Bronchial epithelial cell (primary cell): ENCODE data around the gene ACKR2. TPM values are rescaled to one million over a fixed set of nuclear protein-coding genes. Genes with fewer than 3 reads are reported as not detected.

ENCODE experiments used
- DNase-seq: peaks from one replicate; pipeline ENCODE4 v3.0.0-alpha.2; 2010; ENCODE audit warnings: low read depth
- FAIRE-seq: peaks from 2 replicates; lab custom pipeline; 2011; peaks lifted over from hg19 to GRCh38; lab: Jason Lieb, UNC
- H3K27me3 ChIP-seq: 2 replicates; pipeline ENCODE4 v1.5.1; 2011; ENCODE audit warnings: low read length; ENCODE audit not compliant: control insufficient read depth, insufficient read depth
- H3K36me3 ChIP-seq: 2 replicates; pipeline ENCODE4 v1.5.1; 2011; ENCODE audit warnings: low read length; ENCODE audit not compliant: control insufficient read depth, insufficient read depth
- H3K4me3 ChIP-seq: 2 replicates; pipeline ENCODE4 v1.5.1; 2011; ENCODE audit warnings: mild to moderate bottlenecking, low read depth, low read length, control low read depth
- total RNA-seq: library from RNA; depleted of rRNA; stranded (reverse); fragments of >200 nt; gene quantifications from 2 replicates; pipeline ENCODE4 v1.2.1, GENCODE V29; 2014
- TF ChIP-seq, protein P1 (sequence below): IDR thresholded peaks from 2 replicates; pipeline ENCODE4 v1.5.1; 2011; ENCODE audit warnings: mild to moderate bottlenecking, moderate library complexity, low read length, control low read depth, inconsistent platforms; ENCODE audit not compliant: insufficient read depth, severe bottlenecking

Gene ACKR2
- total RNA-seq, 1 donor from 2014 or later, result 1.3 TPM

DNA sequence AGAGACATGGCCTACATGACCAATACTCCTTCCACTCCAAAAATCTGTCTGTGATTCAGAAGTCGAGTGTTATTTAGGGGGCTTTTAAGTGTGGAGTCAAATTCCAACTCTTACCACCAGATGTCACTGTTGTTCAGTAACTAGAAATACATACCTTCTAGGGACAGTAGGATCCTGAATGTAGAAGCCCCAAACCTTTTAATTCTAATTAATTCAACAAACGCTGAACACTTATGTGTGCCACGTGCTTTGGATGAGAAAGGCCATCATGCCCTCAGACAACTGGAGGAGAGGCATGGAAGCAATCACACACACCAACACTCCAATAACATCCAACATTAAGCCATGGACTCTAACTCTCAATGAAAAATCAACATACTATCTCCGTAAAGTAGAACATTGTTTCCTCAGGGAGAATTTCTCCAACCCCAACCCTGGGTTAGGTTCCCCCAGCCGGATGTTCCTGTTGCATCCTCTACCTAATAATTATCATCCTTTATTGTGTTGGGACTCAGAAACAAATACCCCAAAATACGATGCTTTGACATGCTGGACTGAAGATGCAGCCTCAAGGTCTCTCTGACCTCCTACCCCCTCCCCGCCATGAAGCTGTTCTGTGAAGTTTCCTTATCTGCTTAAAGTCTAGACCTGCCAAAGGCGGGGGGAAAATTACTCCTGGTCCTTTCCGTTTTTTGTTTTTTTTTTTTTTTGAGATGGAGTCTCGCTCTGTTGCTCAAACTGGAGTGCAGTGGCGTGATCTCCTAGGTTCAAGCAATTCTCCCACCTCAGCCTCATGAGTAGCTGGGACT lies 28.1 kb upstream of the ACKR2 start:
- DNase-seq (peak; percentile 76), FAIRE-seq (no peak)

DNA sequence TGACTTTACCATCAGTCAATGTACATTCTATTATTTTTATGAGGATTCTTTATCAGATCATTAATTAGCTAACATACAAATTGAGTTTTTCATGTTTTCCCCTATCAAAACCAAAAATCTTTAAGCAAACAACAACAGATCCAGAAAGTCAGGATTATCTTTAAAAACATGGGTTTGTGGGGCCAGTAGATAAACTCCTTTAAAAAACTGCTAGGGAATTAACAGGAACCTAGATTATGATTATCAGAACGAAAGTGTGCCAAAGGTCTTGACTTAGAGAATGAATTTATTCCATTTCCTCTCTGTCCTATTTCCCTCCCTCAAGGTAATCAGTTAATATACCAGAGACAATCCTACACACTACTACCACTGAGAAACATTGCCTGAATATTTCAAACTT lies 23.0 kb upstream of the ACKR2 start:
- TF ChIP-seq, protein P1, sequence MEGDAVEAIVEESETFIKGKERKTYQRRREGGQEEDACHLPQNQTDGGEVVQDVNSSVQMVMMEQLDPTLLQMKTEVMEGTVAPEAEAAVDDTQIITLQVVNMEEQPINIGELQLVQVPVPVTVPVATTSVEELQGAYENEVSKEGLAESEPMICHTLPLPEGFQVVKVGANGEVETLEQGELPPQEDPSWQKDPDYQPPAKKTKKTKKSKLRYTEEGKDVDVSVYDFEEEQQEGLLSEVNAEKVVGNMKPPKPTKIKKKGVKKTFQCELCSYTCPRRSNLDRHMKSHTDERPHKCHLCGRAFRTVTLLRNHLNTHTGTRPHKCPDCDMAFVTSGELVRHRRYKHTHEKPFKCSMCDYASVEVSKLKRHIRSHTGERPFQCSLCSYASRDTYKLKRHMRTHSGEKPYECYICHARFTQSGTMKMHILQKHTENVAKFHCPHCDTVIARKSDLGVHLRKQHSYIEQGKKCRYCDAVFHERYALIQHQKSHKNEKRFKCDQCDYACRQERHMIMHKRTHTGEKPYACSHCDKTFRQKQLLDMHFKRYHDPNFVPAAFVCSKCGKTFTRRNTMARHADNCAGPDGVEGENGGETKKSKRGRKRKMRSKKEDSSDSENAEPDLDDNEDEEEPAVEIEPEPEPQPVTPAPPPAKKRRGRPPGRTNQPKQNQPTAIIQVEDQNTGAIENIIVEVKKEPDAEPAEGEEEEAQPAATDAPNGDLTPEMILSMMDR, result no peak
- Histone ChIP-seq H3K36me3 (no peaks in the 10 kb centered on the region), H3K27me3 (no peaks in the 10 kb centered on the region), H3K4me3 (no peak overlapping the region)
- FAIRE-seq (no peak), DNase-seq (no peak)

More for the DNA sequence above, 28.1 kb upstream of the ACKR2 start:
- no peaks in the 10 kb centered on the region for H3K36me3 ChIP-seq
- H3K27me3 ChIP-seq, result no peaks in the 10 kb centered on the region
- TF ChIP-seq, protein P1, result peak; percentile 56
- no peak overlapping the region for H3K4me3 ChIP-seq

DNA sequence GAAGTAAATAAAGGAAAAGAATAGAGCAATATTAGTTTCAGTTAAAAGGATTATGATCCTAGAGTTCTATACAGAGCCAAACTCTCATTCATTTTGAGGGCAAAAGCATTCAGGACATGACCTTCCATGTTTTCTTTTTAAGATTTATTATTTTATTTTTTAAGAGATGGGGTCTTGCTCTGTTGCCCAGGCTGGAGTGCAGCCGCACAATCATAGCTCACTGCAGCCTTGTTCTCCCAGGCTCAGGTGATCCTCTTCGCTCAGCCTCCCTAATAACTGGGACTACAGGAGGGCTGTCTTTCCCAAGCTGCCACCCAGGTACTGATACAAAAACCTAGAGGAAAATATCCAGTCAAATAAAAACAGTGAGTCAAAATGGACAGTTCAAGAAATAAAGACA lies 22.6 kb upstream of the ACKR2 start:
- DNase-seq, result no peak
- FAIRE-seq, result no peak
- TF ChIP-seq, protein P1, result no peak
- no peaks in the 10 kb centered on the region for H3K27me3 ChIP-seq
- no peak overlapping the region for H3K4me3 ChIP-seq
- no peaks in the 10 kb centered on the region for H3K36me3 ChIP-seq

DNA sequence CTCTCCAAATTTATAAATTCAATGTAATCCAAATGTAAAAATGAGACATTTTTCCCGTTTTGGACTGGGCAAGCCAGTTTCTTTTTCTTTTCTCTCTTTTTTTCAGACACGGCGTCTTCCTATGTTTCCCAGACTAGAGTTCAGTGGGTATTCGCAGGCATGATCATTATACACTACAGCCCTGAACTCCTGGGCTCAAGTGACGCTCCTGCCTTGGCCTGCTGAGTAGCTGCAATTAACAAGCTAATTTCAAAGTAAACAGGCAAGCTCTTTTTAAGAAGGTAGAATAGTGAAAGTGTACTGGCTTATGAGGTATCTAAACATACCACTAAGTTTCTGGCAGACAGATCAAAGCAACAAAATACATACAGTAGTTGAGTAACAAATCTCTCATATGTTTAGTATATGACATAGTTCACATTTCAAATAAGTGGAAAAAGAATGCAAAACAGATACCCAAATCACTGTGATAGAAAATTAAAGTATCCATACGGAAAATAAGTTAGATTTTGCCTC lies 18.5 kb upstream of the ACKR2 start:
- no peak overlapping the region for H3K4me3 ChIP-seq
- DNase-seq (no peak), FAIRE-seq (peak; percentile 18)
- peaks cover 2% of the 10 kb centered on the region for H3K36me3 ChIP-seq
- H3K27me3 ChIP-seq, result no peaks in the 10 kb centered on the region
- TF ChIP-seq, protein P1, result no peak

DNA sequence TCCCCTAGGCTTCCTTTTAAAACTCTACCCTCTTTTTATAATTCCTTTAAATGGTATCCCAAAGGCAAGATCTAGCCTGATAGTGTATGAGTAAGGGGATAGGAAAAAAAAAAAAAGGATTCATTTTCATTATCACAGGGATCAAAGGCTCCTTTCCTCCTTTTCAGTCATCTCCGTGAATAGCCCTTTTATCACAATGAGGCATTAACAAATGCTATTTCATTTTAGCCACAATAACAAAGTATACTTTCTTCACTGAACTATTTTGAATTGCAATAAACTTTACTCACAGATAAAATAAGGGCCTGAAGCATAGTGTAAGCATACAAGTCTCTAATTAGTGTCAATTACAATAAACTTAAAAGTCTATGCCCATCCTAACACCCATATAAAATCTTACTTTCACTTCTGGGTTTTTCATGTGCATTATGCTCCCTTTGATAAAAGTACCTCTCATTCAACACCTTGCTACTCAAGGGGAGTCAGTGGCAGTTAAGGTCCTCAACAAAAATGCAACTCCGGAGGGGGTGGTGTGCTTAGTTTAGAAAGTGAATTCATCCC lies 13.5 kb upstream of the ACKR2 start:
- Histone ChIP-seq H3K4me3 (no peak overlapping the region), H3K27me3 (no peaks in the 10 kb centered on the region), H3K36me3 (peaks cover 2% of the 10 kb centered on the region)
- DNase-seq (no peak), FAIRE-seq (no peak)
- TF ChIP-seq, protein P1, result no peak
